Measurements from ENCODE around the gene CAPG.

Gene CAPG

DNA sequence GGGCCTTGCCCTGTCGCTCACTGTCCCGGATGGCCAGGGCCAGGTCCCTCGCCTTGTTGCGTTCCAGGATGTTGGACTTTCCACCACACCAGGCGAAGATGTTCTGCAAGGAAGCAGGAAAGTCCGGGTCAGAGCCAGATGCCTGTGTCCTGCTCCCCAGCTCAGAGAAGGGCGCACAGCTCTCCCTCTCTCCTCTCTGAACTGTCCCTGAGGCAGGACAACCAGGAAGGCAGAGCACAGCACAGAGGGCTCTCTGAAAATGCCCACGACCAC lies 11.0 kb downstream of the CAPG start:
- no peaks in the 10 kb centered on the region for H3K36me3 ChIP-seq (ENCODE audit: insufficient read depth, low read depth, low read length)
- no peak overlapping the region for H3K9ac ChIP-seq (ENCODE audit: low read depth, low read length)
- no peak overlapping the region for H3K27ac ChIP-seq (ENCODE audit: low read length)
- no peaks in the 10 kb centered on the region for H3K9me3 ChIP-seq (ENCODE audit: insufficient read depth, low read depth, low read length)
- H3K27me3 ChIP-seq (ENCODE audit: insufficient read depth, low read length) = no peaks in the 10 kb centered on the region
- no peak overlapping the region for H3K4me3 ChIP-seq (ENCODE audit: low read length)
- no peaks in the 10 kb centered on the region for H3K4me1 ChIP-seq (ENCODE audit: insufficient read depth, low read length)

DNA sequence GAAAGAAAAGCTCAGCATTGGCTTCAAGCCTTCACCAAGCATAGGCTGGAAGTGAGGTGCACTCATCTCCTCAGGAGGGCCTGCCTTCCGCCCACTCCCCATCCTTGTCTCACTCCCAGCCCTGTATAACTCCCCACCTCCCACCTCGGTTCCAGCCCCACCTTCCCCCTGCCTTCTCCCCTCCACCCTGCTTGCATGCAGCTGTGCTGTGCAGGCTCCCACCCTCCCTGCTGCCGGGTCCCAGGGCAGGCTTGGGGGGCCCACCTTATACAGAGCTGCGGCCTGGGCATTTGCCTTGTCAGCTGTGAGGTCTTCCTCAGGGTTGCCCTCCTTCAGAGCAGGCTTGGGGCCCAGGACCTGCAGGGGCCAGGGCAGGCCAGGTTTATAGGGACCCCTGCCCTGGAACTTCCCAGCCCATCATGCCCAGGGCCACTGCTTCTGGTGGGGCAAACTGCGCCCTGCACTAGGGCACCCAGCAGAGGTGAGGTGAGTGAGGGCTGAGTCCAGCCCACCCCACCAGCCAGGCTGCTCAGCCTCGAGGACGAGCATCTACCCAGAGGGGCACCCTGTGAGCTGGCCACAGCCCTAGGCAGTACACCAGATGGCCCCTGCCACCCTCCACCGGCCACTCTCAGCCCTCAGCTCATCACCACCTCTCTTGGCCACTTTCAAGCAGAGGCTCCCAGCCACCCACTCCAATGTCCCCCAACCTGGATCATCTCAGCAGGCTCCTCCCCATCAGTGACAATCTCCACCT lies 11.6 kb downstream of the CAPG start:
- Histone ChIP-seq H3K4me3 (ENCODE audit: low read length) (no peak overlapping the region), H3K27me3 (ENCODE audit: insufficient read depth, low read length) (no peaks in the 10 kb centered on the region), H3K9me3 (ENCODE audit: insufficient read depth, low read depth, low read length) (no peaks in the 10 kb centered on the region), H3K4me1 (ENCODE audit: insufficient read depth, low read length) (no peaks in the 10 kb centered on the region), H3K36me3 (ENCODE audit: insufficient read depth, low read depth, low read length) (no peaks in the 10 kb centered on the region), H3K27ac (ENCODE audit: low read length) (no peak overlapping the region), H3K9ac (ENCODE audit: low read depth, low read length) (no peak overlapping the region)

DNA sequence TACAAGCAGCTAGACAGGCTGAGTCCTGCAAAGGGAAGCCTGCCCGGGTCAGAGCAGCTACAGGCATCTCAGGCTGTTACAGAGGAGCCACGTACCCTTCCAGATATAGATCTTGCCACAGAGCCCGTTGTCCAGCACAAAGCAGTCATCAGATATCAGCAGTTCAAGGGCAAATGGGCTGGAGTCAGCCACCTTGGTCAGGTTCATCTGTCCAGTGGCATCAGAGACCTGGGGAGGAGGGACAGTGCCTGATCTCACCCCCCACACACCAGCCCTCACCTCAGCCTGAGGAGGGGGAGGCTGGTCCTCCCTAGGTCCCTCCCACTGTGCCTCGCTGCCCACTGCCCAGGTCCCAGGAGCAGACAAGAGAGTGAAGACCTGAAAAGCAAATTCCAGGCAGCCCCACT lies 12.2 kb downstream of the CAPG start:
- Histone ChIP-seq H3K9me3 (ENCODE audit: insufficient read depth, low read depth, low read length) (no peaks in the 10 kb centered on the region), H3K4me1 (ENCODE audit: insufficient read depth, low read length) (no peaks in the 10 kb centered on the region), H3K4me3 (ENCODE audit: low read length) (no peak overlapping the region), H3K27me3 (ENCODE audit: insufficient read depth, low read length) (no peaks in the 10 kb centered on the region), H3K27ac (ENCODE audit: low read length) (no peak overlapping the region), H3K9ac (ENCODE audit: low read depth, low read length) (no peak overlapping the region), H3K36me3 (ENCODE audit: insufficient read depth, low read depth, low read length) (no peaks in the 10 kb centered on the region)

DNA sequence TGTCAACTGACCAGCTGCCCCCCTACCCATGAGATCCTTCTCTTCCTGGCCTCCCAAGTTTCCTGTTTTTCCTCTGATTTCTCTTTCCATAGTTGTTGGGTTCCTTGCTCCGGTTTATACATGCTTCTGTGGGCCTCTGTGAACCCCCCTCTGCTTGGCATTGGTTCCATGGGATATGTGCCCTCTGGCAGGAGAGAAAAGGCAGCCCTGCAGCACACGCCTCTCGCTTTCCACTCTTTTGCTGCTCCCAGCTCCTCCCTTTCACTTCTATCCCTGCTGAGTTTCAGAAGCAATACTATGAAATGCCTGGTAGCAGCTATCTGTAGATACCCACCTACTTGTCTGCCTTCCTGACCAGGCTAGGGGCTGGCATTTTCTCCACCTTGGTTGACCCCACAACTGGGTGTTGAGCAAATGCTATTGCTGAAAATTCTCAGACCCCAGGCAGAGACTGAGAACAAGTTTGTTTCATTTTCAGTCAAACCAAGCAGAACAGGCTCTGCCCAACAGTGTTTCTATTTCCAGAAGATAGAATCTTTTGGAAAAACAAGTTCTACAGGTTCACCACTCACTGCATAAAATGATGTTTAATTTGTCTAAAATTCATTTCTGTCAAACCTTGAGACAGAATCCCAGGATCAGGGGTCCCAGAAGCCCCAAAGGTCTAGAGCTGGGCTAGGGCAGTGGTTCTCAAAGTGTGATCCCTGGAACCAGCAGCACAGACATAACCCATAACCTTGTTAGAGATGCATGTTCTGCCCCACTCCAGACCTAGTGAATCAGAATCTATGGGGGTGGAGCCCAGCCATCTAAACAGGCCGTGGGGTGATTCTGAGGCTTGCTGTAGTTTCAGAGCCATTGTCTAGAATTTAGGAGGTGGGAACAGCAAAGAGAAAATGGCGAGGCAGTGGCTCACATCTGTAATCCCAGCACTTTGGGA lies 13.4 kb downstream of the CAPG start:
- no peaks in the 10 kb centered on the region for H3K27me3 ChIP-seq (ENCODE audit: insufficient read depth, low read length)
- H3K4me1 ChIP-seq (ENCODE audit: insufficient read depth, low read length) = peaks cover under 1% of the 10 kb centered on the region; the same call in 1 of the 2 replicates

DNA sequence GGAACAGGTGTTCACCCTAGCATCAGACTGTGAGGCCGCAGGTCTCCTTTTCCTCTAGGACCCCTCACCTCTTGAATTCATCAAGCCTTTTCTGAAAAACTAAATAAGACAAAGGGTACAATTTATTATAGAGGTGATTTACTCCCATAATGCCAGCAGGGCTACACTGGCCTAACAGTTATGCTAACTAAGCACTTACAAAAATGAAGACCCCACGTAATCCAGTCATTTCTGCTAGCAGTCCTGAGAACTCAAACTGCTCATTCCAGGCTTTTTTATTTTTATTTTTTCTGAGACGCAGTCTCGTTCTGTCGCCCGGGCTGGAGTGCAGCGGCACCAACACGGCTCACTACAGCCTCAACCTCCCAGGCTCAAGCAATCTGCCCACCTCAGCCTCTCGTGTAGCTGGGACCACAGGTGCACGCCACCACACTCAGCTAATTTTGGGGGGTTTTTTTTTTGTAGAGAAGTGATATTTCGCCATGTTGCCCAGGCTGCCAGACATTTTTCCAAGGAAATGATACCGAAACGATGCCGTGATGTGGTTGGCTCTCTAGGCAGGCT lies 14.2 kb downstream of the CAPG start:
- H3K27ac ChIP-seq (ENCODE audit: low read length) = no peak overlapping the region

More for the DNA sequence above, 13.4 kb downstream of the CAPG start:
- Histone ChIP-seq H3K9ac (ENCODE audit: low read depth, low read length) (no peak overlapping the region), H3K9me3 (ENCODE audit: insufficient read depth, low read depth, low read length) (no peaks in the 10 kb centered on the region), H3K4me3 (ENCODE audit: low read length) (no peak overlapping the region), H3K27ac (ENCODE audit: low read length) (no peak overlapping the region), H3K36me3 (ENCODE audit: insufficient read depth, low read depth, low read length) (no peaks in the 10 kb centered on the region)

DNA sequence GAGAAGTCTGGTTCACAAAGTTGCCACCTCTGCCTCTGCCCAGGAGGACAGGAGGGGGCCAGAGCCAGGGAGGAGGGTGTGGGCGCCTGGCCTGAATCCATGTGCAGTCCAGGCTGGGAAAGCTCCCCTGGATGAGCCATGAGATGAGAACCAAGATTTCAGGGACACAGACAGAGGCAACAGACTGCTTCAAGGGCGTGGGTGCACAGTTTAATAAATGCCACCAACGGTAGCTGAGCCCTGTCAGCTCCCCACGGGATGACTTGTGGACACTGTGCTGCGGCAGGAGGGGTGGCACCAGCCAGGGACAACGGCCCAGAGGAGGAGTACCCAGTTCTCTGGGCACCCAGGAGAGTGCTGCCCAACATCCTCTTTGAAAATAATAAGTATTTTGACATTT lies 15.2 kb downstream of the CAPG start:
- H3K27ac ChIP-seq (ENCODE audit: low read length) = no peak overlapping the region
- no peak overlapping the region for H3K9ac ChIP-seq (ENCODE audit: low read depth, low read length)
- no peaks in the 10 kb centered on the region for H3K27me3 ChIP-seq (ENCODE audit: insufficient read depth, low read length)
- peaks cover 4% of the 10 kb centered on the region; the same call in 1 of the 2 replicates for H3K4me1 ChIP-seq (ENCODE audit: insufficient read depth, low read length)
- H3K36me3 ChIP-seq (ENCODE audit: insufficient read depth, low read depth, low read length) = peaks cover 1% of the 10 kb centered on the region; the same call in 1 of the 2 replicates
- no peak overlapping the region for H3K4me3 ChIP-seq (ENCODE audit: low read length)
- H3K9me3 ChIP-seq (ENCODE audit: insufficient read depth, low read depth, low read length) = no peaks in the 10 kb centered on the region

More for the DNA sequence above, 14.2 kb downstream of the CAPG start:
- no peak overlapping the region; the same call in 1 of the 2 replicates for H3K9ac ChIP-seq (ENCODE audit: low read depth, low read length)
- no peaks in the 10 kb centered on the region for H3K9me3 ChIP-seq (ENCODE audit: insufficient read depth, low read depth, low read length)
- peaks cover 4% of the 10 kb centered on the region; the same call in 1 of the 2 replicates for H3K4me1 ChIP-seq (ENCODE audit: insufficient read depth, low read length)
- H3K27me3 ChIP-seq (ENCODE audit: insufficient read depth, low read length) = no peaks in the 10 kb centered on the region
- no peak overlapping the region for H3K4me3 ChIP-seq (ENCODE audit: low read length)
- H3K36me3 ChIP-seq (ENCODE audit: insufficient read depth, low read depth, low read length) = no peaks in the 10 kb centered on the region

DNA sequence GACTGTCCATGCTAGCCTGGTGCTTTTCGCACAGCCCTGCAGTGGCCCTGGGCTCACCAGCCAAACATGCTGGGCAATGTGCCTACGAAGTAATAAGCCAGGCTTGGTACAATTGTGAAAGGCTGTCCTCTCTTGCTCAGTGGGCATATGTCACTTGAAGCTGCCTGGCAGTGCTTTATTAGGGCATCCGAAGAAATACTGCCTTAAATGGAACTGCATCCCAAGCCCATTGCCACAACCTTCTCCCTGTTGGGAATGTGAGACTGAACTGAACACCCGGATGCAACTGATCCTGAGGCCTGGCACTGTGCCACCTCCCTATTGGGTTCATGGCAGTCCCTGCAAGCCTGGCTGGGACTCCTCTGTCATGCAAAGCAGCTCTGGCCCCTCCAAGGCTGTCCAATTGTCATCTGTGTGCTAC lies 15.9 kb downstream of the CAPG start:
- no peak overlapping the region; the same call in 1 of the 2 replicates for H3K9ac ChIP-seq (ENCODE audit: low read depth, low read length)
- no peak overlapping the region for H3K4me3 ChIP-seq (ENCODE audit: low read length)
- peaks cover 6% of the 10 kb centered on the region; the same call in 1 of the 2 replicates for H3K36me3 ChIP-seq (ENCODE audit: insufficient read depth, low read depth, low read length)
- H3K9me3 ChIP-seq (ENCODE audit: insufficient read depth, low read depth, low read length) = no peaks in the 10 kb centered on the region
- H3K4me1 ChIP-seq (ENCODE audit: insufficient read depth, low read length) = peaks cover 4% of the 10 kb centered on the region; the same call in 1 of the 2 replicates
- no peak overlapping the region for H3K27ac ChIP-seq (ENCODE audit: low read length)
- no peaks in the 10 kb centered on the region for H3K27me3 ChIP-seq (ENCODE audit: insufficient read depth, low read length)

DNA sequence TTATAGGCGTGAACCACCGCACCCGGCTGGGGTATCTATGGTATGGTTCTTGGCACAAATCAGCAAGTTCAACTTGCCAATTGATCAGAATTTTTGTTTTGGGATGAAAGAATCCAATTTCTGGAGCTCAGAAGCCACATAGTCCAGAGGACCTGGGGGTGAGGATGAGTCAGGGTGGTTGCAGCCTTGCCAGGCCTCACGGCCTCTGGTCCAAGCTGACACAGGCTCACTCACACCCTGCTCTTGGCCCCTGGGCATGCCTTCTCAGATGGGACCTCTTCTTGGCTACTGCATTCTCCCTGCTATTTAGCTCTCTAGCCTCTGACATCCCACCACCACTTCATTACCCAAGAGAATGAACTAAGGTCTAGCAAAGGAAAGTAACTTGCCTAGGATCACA lies 16.3 kb downstream of the CAPG start:
- H3K27ac ChIP-seq (ENCODE audit: low read length) = no peak overlapping the region
- H3K9ac ChIP-seq (ENCODE audit: low read depth, low read length) = no peak overlapping the region; the same call in 1 of the 2 replicates
- H3K9me3 ChIP-seq (ENCODE audit: insufficient read depth, low read depth, low read length) = no peaks in the 10 kb centered on the region
- H3K4me1 ChIP-seq (ENCODE audit: insufficient read depth, low read length) = peaks cover 4% of the 10 kb centered on the region; the same call in 1 of the 2 replicates
- H3K4me3 ChIP-seq (ENCODE audit: low read length) = no peak overlapping the region
- H3K27me3 ChIP-seq (ENCODE audit: insufficient read depth, low read length) = no peaks in the 10 kb centered on the region
- peaks cover 6% of the 10 kb centered on the region; the same call in 1 of the 2 replicates for H3K36me3 ChIP-seq (ENCODE audit: insufficient read depth, low read depth, low read length)

DNA sequence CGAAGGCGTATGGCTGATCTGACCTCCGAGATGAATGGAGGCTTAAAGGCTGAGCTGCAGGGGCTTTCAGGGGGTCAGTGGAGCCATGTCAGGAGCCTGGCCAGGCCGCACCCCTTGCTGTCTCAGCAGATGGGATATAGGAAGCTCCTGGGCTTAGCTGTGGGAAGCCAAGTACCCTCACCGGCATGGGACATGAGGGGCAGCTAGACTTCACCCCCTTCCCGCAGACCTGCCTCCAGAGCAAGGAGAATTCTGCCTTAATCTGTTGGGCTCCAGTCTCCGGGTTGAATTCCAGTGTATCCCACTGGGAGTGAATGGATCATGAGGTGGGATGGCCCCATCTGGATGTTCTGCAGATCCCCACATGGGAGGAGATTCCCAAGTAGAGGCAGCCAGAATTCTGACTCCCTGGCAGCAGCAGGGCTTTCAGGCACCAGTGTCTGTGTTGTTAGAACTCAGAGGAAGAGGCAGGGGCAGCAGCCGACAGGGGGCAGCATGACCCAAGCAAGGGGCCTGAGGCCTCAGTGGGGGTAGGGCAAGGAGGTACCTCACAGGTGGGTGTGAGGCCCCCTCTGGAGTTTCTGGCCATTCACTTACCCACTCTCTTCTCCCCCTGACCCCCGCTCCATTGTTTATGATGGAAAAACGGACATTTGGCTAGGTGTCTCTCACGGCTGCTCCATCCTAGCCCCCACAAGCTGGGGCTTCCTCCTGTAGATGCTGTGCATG lies 19.1 kb downstream of the CAPG start:
- Histone ChIP-seq H3K27me3 (ENCODE audit: insufficient read depth, low read length) (no peaks in the 10 kb centered on the region), H3K4me3 (ENCODE audit: low read length) (no peak overlapping the region), H3K4me1 (ENCODE audit: insufficient read depth, low read length) (peaks cover 4% of the 10 kb centered on the region; the same call in 1 of the 2 replicates), H3K27ac (ENCODE audit: low read length) (no peak overlapping the region), H3K36me3 (ENCODE audit: insufficient read depth, low read depth, low read length) (peaks cover 16% of the 10 kb centered on the region; the same call in 1 of the 2 replicates), H3K9ac (ENCODE audit: low read depth, low read length) (no peak overlapping the region), H3K9me3 (ENCODE audit: insufficient read depth, low read depth, low read length) (no peaks in the 10 kb centered on the region)

DNA sequence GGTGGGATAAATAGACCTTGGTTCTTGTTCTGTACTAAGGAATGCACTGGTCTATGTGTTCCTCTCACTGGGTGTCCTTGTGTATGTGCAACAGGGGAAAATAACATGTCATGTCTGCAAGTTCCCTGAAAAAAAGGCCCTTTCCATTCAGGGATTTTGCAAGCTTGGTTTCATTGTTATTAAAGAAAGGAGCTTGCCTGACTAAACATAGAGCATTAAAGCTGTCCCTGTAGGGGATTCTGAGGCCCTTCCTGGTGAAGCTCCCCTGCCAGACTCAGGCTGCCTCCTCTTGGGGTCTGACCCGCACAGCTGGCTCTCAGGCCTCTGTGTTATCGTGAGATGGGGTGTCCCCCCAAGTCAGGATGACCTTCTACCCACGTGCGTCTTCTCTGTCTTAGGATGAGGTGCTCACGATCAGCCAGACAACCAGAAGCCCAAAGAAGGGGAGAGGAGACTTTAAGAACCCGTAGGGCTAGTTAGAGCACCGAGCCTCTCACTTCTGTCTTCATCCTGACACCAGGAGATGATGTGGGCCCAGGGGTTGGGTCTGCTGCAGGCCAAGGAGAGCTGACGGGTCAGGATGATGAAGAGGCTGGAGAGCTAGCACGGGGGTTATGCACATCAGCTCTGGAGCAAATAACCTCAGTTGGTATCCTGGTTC lies 21.2 kb downstream of the CAPG start:
- Histone ChIP-seq H3K4me3 (ENCODE audit: low read length) (no peak overlapping the region), H3K4me1 (ENCODE audit: insufficient read depth, low read length) (peaks cover 8% of the 10 kb centered on the region; the same call in 1 of the 2 replicates), H3K27ac (ENCODE audit: low read length) (no peak overlapping the region), H3K9me3 (ENCODE audit: insufficient read depth, low read depth, low read length) (no peaks in the 10 kb centered on the region), H3K27me3 (ENCODE audit: insufficient read depth, low read length) (no peaks in the 10 kb centered on the region), H3K9ac (ENCODE audit: low read depth, low read length) (no peak overlapping the region), H3K36me3 (ENCODE audit: insufficient read depth, low read depth, low read length) (peaks cover 16% of the 10 kb centered on the region; the same call in 1 of the 2 replicates)

Data from iPS-20b (cell line).